HCT116 (cell line): ENCODE results near the gene AVPI1. TPM values are rescaled to one million over a fixed set of nuclear protein-coding genes. Genes with fewer than 3 reads are reported as not detected.

Experiments used
- ATAC-seq: fragments of 200-7000 bp; cut with Tn5 transposase; 2 replicates; pipeline ENCODE4 v1.9.1; 2020; ENCODE audit warnings: mild to moderate bottlenecking, moderate library complexity
- BruUV-seq: library from RNA; stranded (reverse); fragments of 400-500 nt; replicated peaks from 2 replicates; lab custom pipeline; 2021; lab: Mats Ljungman, UMichigan
- CTCF ChIA-PET: fragments of 300-600 bp; sonication (Branson Sonifier 250); formaldehyde crosslinking; loops from one replicate; lab custom pipeline; 2021; ENCODE audit warnings: antibody characterized with exemption; lab: Charles Lee
- POLR2A ChIA-PET: fragments of 300-600, 350-600 bp; sonication (Branson Sonifier 250); formaldehyde crosslinking; loops from one replicate; lab custom pipeline; 2021; ENCODE audit warnings: antibody characterized with exemption; lab: Charles Lee
- RAD21 ChIA-PET, 2 experiments: fragments of 300-600 bp; sonication (Branson Sonifier 250); formaldehyde crosslinking; loops; one replicate each; lab custom pipeline; 2023; ENCODE audit warnings: low total read pairs in 2 of 2; ENCODE audit not compliant: uncharacterized antibody in 2 of 2, unreplicated experiment in 2 of 2, low non-redundant PET in 1 of 2; lab: Charles Lee
- DNase-seq: peaks from one replicate; pipeline ENCODE4 v3.0.0-alpha.2; 2010; ENCODE audit warnings: low read depth, low spot score
- H2AFZ ChIP-seq: fragments of 200-600 bp; shearing (Covaris generic), sonication (generic); 2 replicates; pipeline ENCODE4 v1.6.1; 2017; ENCODE audit warnings: low read depth, mixed run types, mixed read lengths, antibody characterized with exemption, low read length; ENCODE audit not compliant: poor library complexity, severe bottlenecking
- H3K27ac ChIP-seq: 2 replicates; pipeline ENCODE4 v1.5.1; 2012; ENCODE audit warnings: low read depth, low read length
- H3K27me3 ChIP-seq: fragments of 200-600 bp; sonication (generic); 2 replicates; pipeline ENCODE4 v1.6.1; 2016; ENCODE audit warnings: mixed run types, low read length, mixed read lengths; ENCODE audit not compliant: insufficient read depth
- H3K36me3 ChIP-seq, 2 experiments: fragments of 200-500 bp in 1 of 2; fragments of 200-600 bp in 1 of 2; sonication (Bioruptor generic) in 1 of 2; sonication (generic) in 1 of 2; 2 replicates each; pipeline versions ENCODE4 v1.5.1 to v1.6.1; 2014 to 2016; ENCODE audit warnings: low read length in 2 of 2, inconsistent platforms in 1 of 2, mixed read lengths in 1 of 2, mixed run types in 1 of 2; ENCODE audit not compliant: insufficient read depth in 2 of 2, control insufficient read depth in 1 of 2
- H3K4me1 ChIP-seq, 2 experiments: fragments of 200-600 bp in 1 of 2; sonication (generic) in 1 of 2; 2 replicates each; pipeline versions ENCODE4 v1.5.1 to v1.6.1; 2012 to 2017; ENCODE audit warnings: low read length in 2 of 2, inconsistent platforms in 1 of 2, mild to moderate bottlenecking in 1 of 2, mixed read lengths in 1 of 2, mixed run types in 1 of 2, moderate library complexity in 1 of 2; ENCODE audit not compliant: insufficient read depth in 2 of 2, control insufficient read depth in 1 of 2
- H3K4me2 ChIP-seq: fragments of 200-600 bp; sonication (generic); 2 replicates; pipeline ENCODE4 v1.6.1; 2017; ENCODE audit warnings: mixed run types, low read length, mixed read lengths
- H3K4me3 ChIP-seq, 2 experiments: fragments of 200-600 bp in 1 of 2; sonication (generic) in 1 of 2; replicated peaks in 1 of 2; 2 replicates each; pipeline ENCODE4 v1.5.1; 2011 to 2016; ENCODE audit warnings: low read length in 2 of 2, control low read depth in 1 of 2, low read depth in 1 of 2, mild to moderate bottlenecking in 1 of 2, mixed read lengths in 1 of 2, mixed run types in 1 of 2
- H3K79me2 ChIP-seq: fragments of 200-600 bp; sonication (generic); 2 replicates; pipeline ENCODE4 v1.6.1; 2017; ENCODE audit warnings: mild to moderate bottlenecking, mixed run types, low read length, moderate library complexity, mixed read lengths; ENCODE audit not compliant: insufficient read depth
- H3K9ac ChIP-seq: fragments of 200-600 bp; sonication (generic); 2 replicates; pipeline ENCODE4 v1.6.1; 2016; ENCODE audit warnings: low read length, mixed read lengths
- H3K9me2 ChIP-seq: fragments of 200-600 bp; sonication (generic), shearing (Covaris generic); 2 replicates; pipeline ENCODE4 v1.6.1; 2017; ENCODE audit warnings: mixed run types, mild to moderate bottlenecking, moderate library complexity; ENCODE audit not compliant: insufficient read depth
- H3K9me3 ChIP-seq, 2 experiments: fragments of 200-500 bp in 1 of 2; fragments of 200-600 bp in 1 of 2; sonication (Bioruptor generic) in 1 of 2; sonication (generic) in 1 of 2; 2 replicates each; pipeline ENCODE4 v1.6.1; 2014 to 2017; ENCODE audit warnings: low read length in 2 of 2, mixed read lengths in 2 of 2, inconsistent platforms in 1 of 2, low read depth in 1 of 2, mild to moderate bottlenecking in 1 of 2, mixed run types in 1 of 2, moderate library complexity in 1 of 2; ENCODE audit not compliant: control insufficient read depth in 1 of 2, insufficient read depth in 1 of 2
- H4K20me1 ChIP-seq: fragments of 200-600 bp; sonication (generic), shearing (Covaris generic); 2 replicates; pipeline ENCODE4 v1.6.1; 2017; ENCODE audit warnings: mixed run types, mild to moderate bottlenecking, moderate library complexity; ENCODE audit not compliant: insufficient read depth
- ATF3 ChIP-seq: IDR thresholded peaks from 2 replicates; pipeline ENCODE4 v1.6.1; 2012
- CBX3 ChIP-seq: IDR thresholded peaks from 2 replicates; pipeline ENCODE4 v1.6.1; 2012; ENCODE audit warnings: low read depth
- EGR1 ChIP-seq: IDR thresholded peaks from 2 replicates; pipeline ENCODE4 v1.6.1; 2012; ENCODE audit warnings: low read depth
- EZH2phosphoT487 ChIP-seq: fragments of 200-600 bp; IDR thresholded peaks from 2 replicates; pipeline ENCODE4 v1.6.1; 2018; ENCODE audit warnings: antibody characterized with exemption, borderline replicate concordance
- FOSL1 ChIP-seq: IDR thresholded peaks from 2 replicates; pipeline ENCODE4 v1.6.1; 2012; ENCODE audit warnings: low read depth
- MAX ChIP-seq: IDR thresholded peaks from 2 replicates; pipeline ENCODE4 v1.6.1; 2012
- POLR2A ChIP-seq: IDR thresholded peaks from 2 replicates; pipeline ENCODE4 v1.7.0; 2011; ENCODE audit warnings: borderline replicate concordance; ENCODE audit not compliant: insufficient read depth, insufficient read length; ENCODE audit errors: extremely low read depth
- SP1 ChIP-seq: IDR thresholded peaks from 2 replicates; pipeline ENCODE4 v1.6.1; 2012; ENCODE audit warnings: low read depth
- SRF ChIP-seq: IDR thresholded peaks from 2 replicates; pipeline ENCODE4 v1.6.1; 2012; ENCODE audit warnings: low read depth
- ZNF274 ChIP-seq: fragments of 200-500 bp; sonication (Bioruptor generic); IDR thresholded peaks from 2 replicates; pipeline ENCODE4 v1.6.1; 2014; ENCODE audit warnings: mild to moderate bottlenecking, low read depth, low read length, inconsistent platforms
- intact Hi-C: fragments of 100-400 bp; cut with micrococcal nuclease; formaldehyde crosslinking; loops from 2 replicates; pipeline ENCODE4 v1.10.0; 2022
- total RNA-seq: library from RNA; stranded (reverse); gene quantifications from one replicate; pipeline ENCODE4 v1.2.1, GENCODE V29; 2021; ENCODE audit not compliant: unreplicated experiment
- TF ChIP-seq, protein P1 (sequence below): IDR thresholded peaks from 2 replicates; pipeline ENCODE4 v1.6.1; 2012; ENCODE audit warnings: low read depth

The AVPI1 gene
- total RNA-seq, 1 experiment from 2014 or later, result 26.7 TPM

- no peaks in the 10 kb centered on the region for H3K9me2 ChIP-seq
- H3K27ac ChIP-seq, result no peak overlapping the region
- H3K27me3 ChIP-seq, result no peaks in the 10 kb centered on the region
- H3K4me1 ChIP-seq, result peaks cover 29 to 36% of the 10 kb centered on the region in 2 experiments
- no peaks in the 10 kb centered on the region for H3K9me3 ChIP-seq
- no peak overlapping the region for H3K4me2 ChIP-seq
- ChIA-PET CTCF (no interaction called here), POLR2A (interaction anchor here (1.2 kb wide), 1 partner anchor 19 kb away, joined by 3 read pairs; no protein-coding TSS in a partner anchor), RAD21 (no interaction called here)
- H3K79me2 ChIP-seq, result peaks cover 57% of the 10 kb centered on the region
- no peak overlapping the region for H3K9ac ChIP-seq
- no peak overlapping the region for H2AFZ ChIP-seq
- H4K20me1 ChIP-seq, result no peaks in the 10 kb centered on the region
- intact Hi-C loops, result no loop called here
- BruUV-seq, result no TSS peak
- peaks cover 0 to 11% of the 10 kb centered on the region in 2 experiments; a peak in 2 of 4 replicates for H3K36me3 ChIP-seq
- ATAC-seq (no peak), DNase-seq (no peak)
- TF ChIP-seq EGR1 (no peak), POLR2A (no peak), SRF (no peak), EZH2phosphoT487 (no peak), MAX (no peak), CBX3 (no peak), ATF3 (no peak), SP1 (no peak), FOSL1 (no peak), ZNF274 (no peak)
- TF ChIP-seq, protein P1, sequence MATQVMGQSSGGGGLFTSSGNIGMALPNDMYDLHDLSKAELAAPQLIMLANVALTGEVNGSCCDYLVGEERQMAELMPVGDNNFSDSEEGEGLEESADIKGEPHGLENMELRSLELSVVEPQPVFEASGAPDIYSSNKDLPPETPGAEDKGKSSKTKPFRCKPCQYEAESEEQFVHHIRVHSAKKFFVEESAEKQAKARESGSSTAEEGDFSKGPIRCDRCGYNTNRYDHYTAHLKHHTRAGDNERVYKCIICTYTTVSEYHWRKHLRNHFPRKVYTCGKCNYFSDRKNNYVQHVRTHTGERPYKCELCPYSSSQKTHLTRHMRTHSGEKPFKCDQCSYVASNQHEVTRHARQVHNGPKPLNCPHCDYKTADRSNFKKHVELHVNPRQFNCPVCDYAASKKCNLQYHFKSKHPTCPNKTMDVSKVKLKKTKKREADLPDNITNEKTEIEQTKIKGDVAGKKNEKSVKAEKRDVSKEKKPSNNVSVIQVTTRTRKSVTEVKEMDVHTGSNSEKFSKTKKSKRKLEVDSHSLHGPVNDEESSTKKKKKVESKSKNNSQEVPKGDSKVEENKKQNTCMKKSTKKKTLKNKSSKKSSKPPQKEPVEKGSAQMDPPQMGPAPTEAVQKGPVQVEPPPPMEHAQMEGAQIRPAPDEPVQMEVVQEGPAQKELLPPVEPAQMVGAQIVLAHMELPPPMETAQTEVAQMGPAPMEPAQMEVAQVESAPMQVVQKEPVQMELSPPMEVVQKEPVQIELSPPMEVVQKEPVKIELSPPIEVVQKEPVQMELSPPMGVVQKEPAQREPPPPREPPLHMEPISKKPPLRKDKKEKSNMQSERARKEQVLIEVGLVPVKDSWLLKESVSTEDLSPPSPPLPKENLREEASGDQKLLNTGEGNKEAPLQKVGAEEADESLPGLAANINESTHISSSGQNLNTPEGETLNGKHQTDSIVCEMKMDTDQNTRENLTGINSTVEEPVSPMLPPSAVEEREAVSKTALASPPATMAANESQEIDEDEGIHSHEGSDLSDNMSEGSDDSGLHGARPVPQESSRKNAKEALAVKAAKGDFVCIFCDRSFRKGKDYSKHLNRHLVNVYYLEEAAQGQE, result no peak
- H3K4me3 ChIP-seq, result no peak overlapping the region
Measured at GRCh38 chr10:97682042-97682441, 5.0 kb downstream of the AVPI1 start.
